ENCODE data around the gene RBM10. TPM values are rescaled to one million over a fixed set of nuclear protein-coding genes. Genes with fewer than 3 reads are reported as not detected.

RBM10 gene
- total RNA-seq, 1 donor from 2014 or later = 41.9 TPM

GRCh38 chrX:47198026-47198686 lies 53.1 kb downstream of the RBM10 start:
- DNase-seq (ENCODE audit: low read depth in 2 of 2) = no peak

DNA sequence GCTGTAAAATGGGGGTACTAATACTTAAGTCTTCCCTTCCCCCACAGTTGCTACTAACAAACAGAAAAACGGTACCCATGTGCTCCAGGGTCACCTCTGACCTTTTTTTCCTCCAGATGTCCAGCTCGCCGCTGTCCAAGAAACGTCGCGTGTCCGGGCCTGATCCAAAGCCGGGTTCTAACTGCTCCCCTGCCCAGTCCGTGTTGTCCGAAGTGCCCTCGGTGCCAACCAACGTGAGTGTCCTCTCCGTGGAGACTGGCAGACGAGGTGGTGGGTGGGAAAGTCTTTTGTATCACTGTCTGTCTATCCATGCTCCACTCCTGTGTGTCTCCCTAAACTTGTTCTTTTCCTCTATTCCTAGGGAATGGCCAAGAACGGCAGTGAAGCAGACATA lies 53.7 kb downstream of the RBM10 start:
- DNase-seq (ENCODE audit: low read depth in 2 of 2) = no peak

DNA sequence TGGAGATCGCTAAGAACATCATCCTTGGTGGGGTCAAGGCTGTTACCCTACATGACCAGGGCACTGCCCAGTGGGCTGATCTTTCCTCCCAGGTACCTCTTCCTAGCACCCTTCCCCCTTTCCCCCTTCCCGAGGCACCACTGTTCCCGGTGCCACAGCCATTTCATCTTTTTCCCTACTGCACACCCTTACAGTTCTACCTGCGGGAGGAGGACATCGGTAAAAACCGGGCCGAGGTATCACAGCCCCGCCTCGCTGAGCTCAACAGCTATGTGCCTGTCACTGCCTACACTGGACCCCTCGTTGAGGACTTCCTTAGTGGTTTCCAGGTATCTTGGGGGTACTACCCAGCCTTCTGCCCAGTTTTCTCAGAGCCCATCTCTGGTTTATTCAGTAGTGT lies 54.3 kb downstream of the RBM10 start:
- no peak for DNase-seq (ENCODE audit: low read depth in 2 of 2)

- DNase-seq (ENCODE audit: low read depth in 2 of 2) = peak in 1 of 2 donors; percentile 27
Measured at GRCh38 chrX:47200385-47201150, 55.5 kb downstream of the RBM10 start.

DNA sequence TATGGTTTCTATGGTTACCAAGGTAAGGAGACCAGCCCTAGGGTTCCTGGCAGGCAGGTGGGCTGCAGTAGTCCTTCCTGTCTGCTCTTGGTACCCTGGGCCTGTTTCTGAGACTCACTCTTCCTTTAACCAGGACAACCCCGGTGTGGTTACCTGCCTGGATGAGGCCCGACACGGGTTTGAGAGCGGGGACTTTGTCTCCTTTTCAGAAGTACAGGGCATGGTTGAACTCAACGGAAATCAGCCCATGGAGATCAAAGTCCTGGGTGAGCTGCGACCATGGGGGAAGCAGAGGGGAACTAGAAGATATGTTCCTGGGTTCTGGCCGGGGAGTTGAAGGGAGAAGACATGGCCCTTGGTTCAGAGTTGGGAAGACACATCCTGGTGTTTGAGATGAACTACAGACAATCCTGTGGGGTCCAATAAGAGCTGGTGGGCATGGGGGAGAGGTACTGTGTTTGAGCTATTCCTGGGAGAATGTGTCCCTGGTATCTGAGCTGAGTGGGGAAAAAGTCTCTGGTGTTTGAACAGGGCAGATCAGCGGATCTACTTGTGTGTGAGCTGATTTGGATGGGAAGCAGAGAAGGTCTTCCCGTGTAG lies 56.4 kb downstream of the RBM10 start:
- DNase-seq (ENCODE audit: low read depth in 2 of 2) = no peak

GRCh38 chrX:47202316-47202715 lies 57.3 kb downstream of the RBM10 start:
- no peak for DNase-seq (ENCODE audit: low read depth in 2 of 2)

GRCh38 chrX:47202877-47203276 lies 57.9 kb downstream of the RBM10 start:
- DNase-seq (ENCODE audit: low read depth in 2 of 2) = no peak

DNA sequence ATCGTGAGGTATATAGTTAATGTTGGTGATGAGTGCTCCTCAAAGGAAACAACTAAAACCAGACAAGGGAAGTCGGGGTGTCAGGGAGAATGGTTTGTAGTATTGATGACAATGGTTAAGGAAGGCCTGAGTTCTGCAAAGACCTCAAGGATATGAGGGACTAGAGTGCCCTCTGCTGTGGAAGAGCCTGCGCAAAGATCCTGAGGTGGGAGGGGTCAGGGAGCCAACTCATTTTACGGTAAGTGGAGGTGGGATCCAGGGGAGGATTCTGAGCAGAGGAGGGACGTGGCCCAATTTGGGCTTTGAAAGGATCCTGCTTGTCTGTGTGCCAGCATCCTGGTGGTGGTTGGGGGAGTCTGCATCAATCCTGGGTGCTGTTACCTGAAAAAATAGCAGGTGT lies 59.9 kb downstream of the RBM10 start:
- no peak for DNase-seq (ENCODE audit: low read depth in 2 of 2)

GRCh38 chrX:47206316-47206715 lies 61.3 kb downstream of the RBM10 start:
- DNase-seq (ENCODE audit: low read depth in 2 of 2) = no peak

DNA sequence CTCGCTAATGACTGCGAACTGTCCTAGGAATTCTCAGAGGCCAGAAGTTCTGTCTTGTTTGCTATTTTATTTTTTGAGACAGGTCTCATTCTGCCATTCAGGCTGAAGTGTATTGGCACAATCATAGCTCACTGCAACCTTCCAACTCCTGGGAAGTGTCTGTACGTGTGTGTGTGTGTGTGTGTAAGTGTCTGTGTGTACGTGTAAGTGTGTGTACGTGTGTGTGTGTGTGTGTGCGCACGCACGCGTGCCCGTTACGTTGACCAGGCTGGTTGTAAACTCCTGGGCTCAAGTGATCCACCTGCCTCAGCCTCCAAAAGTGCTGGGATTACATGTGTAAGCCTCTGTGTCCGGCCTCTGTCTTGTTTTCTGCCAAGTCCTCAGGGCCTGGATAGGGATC lies 63.1 kb downstream of the RBM10 start:
- no peak for DNase-seq (ENCODE audit: low read depth in 2 of 2)

GRCh38 chrX:47209508-47210238 lies 64.7 kb downstream of the RBM10 start:
- no peak for DNase-seq (ENCODE audit: low read depth in 2 of 2)

GRCh38 chrX:47210661-47211425 lies 65.8 kb downstream of the RBM10 start:
- DNase-seq (ENCODE audit: low read depth in 2 of 2) = no peak

- DNase-seq (ENCODE audit: low read depth in 2 of 2) = no peak
Measured at GRCh38 chrX:47212381-47213293, 67.6 kb downstream of the RBM10 start.

GRCh38 chrX:47214435-47215077 lies 69.5 kb downstream of the RBM10 start:
- no peak for DNase-seq (ENCODE audit: low read depth in 2 of 2)

GRCh38 chrX:47215291-47215900 lies 70.4 kb downstream of the RBM10 start:
- DNase-seq (ENCODE audit: low read depth in 2 of 2) = no peak

DNA sequence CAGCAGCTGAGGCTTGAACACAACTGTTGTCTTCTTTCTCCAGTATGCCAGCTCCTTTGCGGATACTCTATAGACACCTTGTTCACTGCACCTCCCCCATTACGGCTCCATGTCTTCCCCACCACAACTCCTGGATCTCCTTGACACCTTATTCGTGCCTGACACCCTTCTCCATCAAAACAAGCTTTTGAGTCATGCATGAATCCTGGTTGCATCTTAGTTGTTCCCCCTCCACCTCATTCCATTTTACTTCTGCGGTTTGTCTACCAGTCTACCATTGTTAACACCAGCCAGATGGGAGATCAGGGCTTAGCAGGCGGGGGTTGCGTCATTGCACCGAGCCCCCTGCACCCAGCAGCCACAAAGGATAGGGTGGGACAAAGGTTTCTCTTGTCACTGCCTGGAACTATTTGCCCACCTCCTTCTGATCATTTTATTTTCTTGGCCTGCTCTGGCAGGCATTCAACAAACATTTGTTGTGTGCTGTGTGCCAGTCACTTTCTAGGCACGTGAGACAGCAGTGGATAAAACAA lies 71.4 kb downstream of the RBM10 start:
- DNase-seq (ENCODE audit: low read depth in 2 of 2) = no peak

DNA sequence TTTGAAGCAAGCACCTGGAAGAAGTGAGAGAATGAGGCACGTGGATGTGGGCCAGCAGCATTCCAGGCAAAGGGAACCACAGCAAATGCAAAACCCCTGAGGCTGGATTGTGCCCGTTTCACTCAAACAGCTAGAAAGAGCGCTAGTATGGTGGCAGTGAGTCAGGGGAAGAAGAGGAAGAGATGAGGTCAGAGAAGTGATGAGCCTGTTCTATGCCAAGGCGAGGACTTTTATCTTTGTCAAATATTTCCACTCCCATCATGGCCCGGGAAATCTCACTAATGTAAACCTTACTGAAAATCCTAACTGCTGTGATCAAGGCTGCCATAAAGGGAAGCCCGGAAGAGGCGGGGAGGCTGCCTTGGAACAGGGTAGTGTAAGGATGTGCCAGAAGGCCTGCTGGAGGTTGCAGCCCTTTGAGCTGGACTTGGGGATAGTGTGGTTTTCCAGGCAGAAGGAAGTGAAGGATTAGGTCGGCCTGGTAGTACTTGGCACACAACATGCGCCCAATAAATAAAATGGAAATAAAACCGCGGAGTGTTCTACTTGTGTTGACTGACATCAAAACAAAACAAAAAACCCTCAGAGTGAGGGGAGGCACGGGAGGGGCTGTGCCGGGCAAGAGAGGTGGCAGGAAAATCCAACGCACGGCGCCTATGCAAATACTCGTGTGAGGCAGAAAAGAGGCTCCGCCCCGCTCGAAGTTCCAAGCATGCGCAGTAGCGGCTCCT lies 72.3 kb downstream of the RBM10 start:
- peak in 1 of 2 donors; percentile 71 for DNase-seq (ENCODE audit: low read depth in 2 of 2)

DNA sequence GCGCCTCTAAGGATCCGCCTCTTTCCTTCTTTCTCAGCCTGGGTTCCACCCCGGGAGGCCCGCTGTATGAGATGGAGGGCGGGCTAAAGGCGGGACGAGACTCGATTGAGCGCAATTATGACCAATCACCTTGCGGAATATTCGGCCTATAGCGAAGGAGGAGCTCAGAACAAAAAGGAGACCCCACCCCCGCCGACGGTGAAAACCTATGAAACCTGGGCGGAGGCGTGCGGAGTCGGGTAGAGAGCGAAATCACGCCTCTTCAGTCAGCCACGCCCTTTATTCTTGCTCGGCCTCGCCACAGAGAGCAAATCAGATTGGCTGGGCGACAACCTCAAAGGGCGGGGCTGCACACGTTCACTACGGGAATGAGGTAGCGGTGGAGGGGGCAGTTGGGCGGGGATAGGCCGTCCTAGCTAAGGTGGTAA lies 72.8 kb downstream of the RBM10 start:
- DNase-seq (ENCODE audit: low read depth in 2 of 2) = peak; percentile 98 to 99

All from lung microvascular endothelial cell (primary cell).